Keratinocyte (primary cell): ENCODE data around the gene LRRC4C. TPM values are rescaled to one million over a fixed set of nuclear protein-coding genes. Genes with fewer than 3 reads are reported as not detected.

Experiments
- DNase-seq: peaks from one replicate; pipeline ENCODE4 v3.0.0-alpha.2; 2011; ENCODE audit warnings: low read depth, missing footprints, low spot score
- FAIRE-seq: peaks from 2 replicates; lab custom pipeline; 2011; peaks lifted over from hg19 to GRCh38; lab: Jason Lieb, UNC
- H2AFZ ChIP-seq: 2 replicates; pipeline ENCODE4 v1.6.0; 2012; ENCODE audit warnings: low read length, control low read depth, inconsistent platforms; ENCODE audit not compliant: control insufficient read depth
- H3K27ac ChIP-seq: 2 replicates; pipeline ENCODE4 v1.5.1; 2011; ENCODE audit warnings: low read length; ENCODE audit not compliant: control insufficient read depth, insufficient read depth
- H3K27me3 ChIP-seq: 3 replicates; pipeline ENCODE4 v1.6.0; 2011; ENCODE audit warnings: low read length; ENCODE audit not compliant: control insufficient read depth, insufficient read depth; ENCODE audit errors: extremely low read depth
- H3K36me3 ChIP-seq, 2 experiments: 2 replicates in 1 of 2; 3 replicates in 1 of 2; pipeline ENCODE4 v1.5.1; 2011; ENCODE audit warnings: low read length in 2 of 2, mild to moderate bottlenecking in 1 of 2; ENCODE audit not compliant: control insufficient read depth in 2 of 2, insufficient read depth in 2 of 2; ENCODE audit errors: extremely low read depth in 1 of 2
- H3K4me1 ChIP-seq: 3 replicates; pipeline ENCODE4 v1.5.1; 2011; ENCODE audit warnings: low read length; ENCODE audit not compliant: control insufficient read depth, insufficient read depth; ENCODE audit errors: extremely low read depth
- H3K4me2 ChIP-seq: 3 replicates; pipeline ENCODE4 v1.6.0; 2011; ENCODE audit warnings: low read depth, low read length; ENCODE audit not compliant: control insufficient read depth, insufficient read depth; ENCODE audit errors: extremely low read depth
- H3K4me3 ChIP-seq, 3 experiments: fragments of 200-600 bp in 1 of 3; sonication (generic) in 1 of 3; 2 replicates in 2 of 3; 3 replicates in 1 of 3; pipeline ENCODE4 v1.5.1; 2011 to 2016; ENCODE audit warnings: low read length in 3 of 3, mild to moderate bottlenecking in 3 of 3, control low read depth in 2 of 3, inconsistent platforms in 1 of 3, low read depth in 1 of 3, mixed read lengths in 1 of 3, mixed run types in 1 of 3, moderate library complexity in 1 of 3; ENCODE audit not compliant: control insufficient read depth in 2 of 3, insufficient read depth in 2 of 3; ENCODE audit errors: extremely low read depth in 1 of 3
- H3K79me2 ChIP-seq: 2 replicates; pipeline ENCODE4 v1.6.0; 2012; ENCODE audit warnings: low read length; ENCODE audit not compliant: control insufficient read depth, insufficient read depth
- H3K9ac ChIP-seq: 3 replicates; pipeline ENCODE4 v1.6.0; 2011; ENCODE audit warnings: low read length; ENCODE audit not compliant: control insufficient read depth, insufficient read depth; ENCODE audit errors: extremely low read depth
- H3K9me1 ChIP-seq: 3 replicates; pipeline ENCODE4 v1.6.0; 2011; ENCODE audit warnings: low read length; ENCODE audit not compliant: control insufficient read depth, insufficient read depth; ENCODE audit errors: extremely low read depth
- H3K9me3 ChIP-seq: 2 replicates; pipeline ENCODE4 v1.5.1; 2012; ENCODE audit warnings: low read depth, low read length; ENCODE audit not compliant: control insufficient read depth
- H4K20me1 ChIP-seq: 3 replicates; pipeline ENCODE4 v1.6.0; 2011; ENCODE audit warnings: low read length; ENCODE audit not compliant: control insufficient read depth, insufficient read depth; ENCODE audit errors: extremely low read depth
- EZH2 ChIP-seq: IDR thresholded peaks from one replicate; pipeline ENCODE4 v1.6.1; 2012; ENCODE audit warnings: inconsistent platforms, mild to moderate bottlenecking, low read length, moderate library complexity
- dilution Hi-C: fragments of 300-500 bp; cut with MboI; formaldehyde crosslinking; loops from one replicate; pipeline ENCODE4 v1.7.0; 2020; ENCODE audit warnings: low sequenced_read_pairs; ENCODE audit not compliant: extremely low pct_ligation_motif_present
- polyA plus RNA-seq, 5 experiments: library from polyadenylated mRNA; depleted of rRNA in 3 of 5; stranded (reverse) in 3 of 5; stranded (forward) in 1 of 5; unstranded in 1 of 5; fragments of >200 nt; gene quantifications; 1 replicate in 1 of 5; 2 replicates in 3 of 5; 3 replicates in 1 of 5; pipeline versions ENCODE4 v1.2.1 to v1.2.3, GENCODE V29; 2011 to 2012; ENCODE audit warnings: missing spikeins in 2 of 5, low read depth in 1 of 5, low replicate concordance in 1 of 5
- TF ChIP-seq, protein P1 (sequence below), 3 experiments: IDR thresholded peaks in 1 of 3; conservative IDR thresholded peaks in 1 of 3; optimal IDR thresholded peaks in 1 of 3; 2 replicates in 2 of 3; 3 replicates in 1 of 3; pipeline versions ENCODE3 to v1.5.1; 2011; ENCODE audit warnings: low read length in 3 of 3, mild to moderate bottlenecking in 3 of 3, moderate library complexity in 2 of 3, control low read depth in 1 of 3, inconsistent platforms in 1 of 3; ENCODE audit not compliant: insufficient read depth in 2 of 3; ENCODE audit errors: extremely low read depth in 1 of 3

LRRC4C gene
- polyA plus RNA-seq, 1 donor (not counting 4 experiments of a cell fraction or from before 2014, with no cell fraction given): not detected

DNA sequence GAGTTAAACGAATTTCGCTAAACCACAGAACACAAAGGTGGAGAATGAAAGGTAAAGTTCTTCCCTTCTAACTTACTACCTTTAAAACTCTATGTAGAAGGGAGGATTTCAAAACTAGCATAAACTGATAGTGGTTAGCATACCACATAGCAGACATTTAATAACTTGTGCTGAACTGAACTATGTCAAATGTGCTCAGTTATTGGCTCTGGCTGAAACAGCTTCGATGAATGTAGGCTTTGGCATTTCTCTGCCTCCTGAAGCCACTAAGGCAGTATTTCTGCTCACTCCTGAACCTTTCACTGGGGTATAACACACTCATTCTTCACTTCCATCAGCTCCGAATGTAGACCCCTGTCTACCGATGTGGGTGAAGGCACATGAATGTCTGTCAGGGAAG is 1188.1 kb downstream of the LRRC4C start:
- H3K36me3 ChIP-seq: no peaks in the 10 kb centered on the region
- H3K9ac ChIP-seq: no peak overlapping the region
- no peak overlapping the region for H2AFZ ChIP-seq
- H3K4me1 ChIP-seq: no peaks in the 10 kb centered on the region
- H4K20me1 ChIP-seq: no peaks in the 10 kb centered on the region
- TF ChIP-seq EZH2: no peak
- TF ChIP-seq, protein P1, sequence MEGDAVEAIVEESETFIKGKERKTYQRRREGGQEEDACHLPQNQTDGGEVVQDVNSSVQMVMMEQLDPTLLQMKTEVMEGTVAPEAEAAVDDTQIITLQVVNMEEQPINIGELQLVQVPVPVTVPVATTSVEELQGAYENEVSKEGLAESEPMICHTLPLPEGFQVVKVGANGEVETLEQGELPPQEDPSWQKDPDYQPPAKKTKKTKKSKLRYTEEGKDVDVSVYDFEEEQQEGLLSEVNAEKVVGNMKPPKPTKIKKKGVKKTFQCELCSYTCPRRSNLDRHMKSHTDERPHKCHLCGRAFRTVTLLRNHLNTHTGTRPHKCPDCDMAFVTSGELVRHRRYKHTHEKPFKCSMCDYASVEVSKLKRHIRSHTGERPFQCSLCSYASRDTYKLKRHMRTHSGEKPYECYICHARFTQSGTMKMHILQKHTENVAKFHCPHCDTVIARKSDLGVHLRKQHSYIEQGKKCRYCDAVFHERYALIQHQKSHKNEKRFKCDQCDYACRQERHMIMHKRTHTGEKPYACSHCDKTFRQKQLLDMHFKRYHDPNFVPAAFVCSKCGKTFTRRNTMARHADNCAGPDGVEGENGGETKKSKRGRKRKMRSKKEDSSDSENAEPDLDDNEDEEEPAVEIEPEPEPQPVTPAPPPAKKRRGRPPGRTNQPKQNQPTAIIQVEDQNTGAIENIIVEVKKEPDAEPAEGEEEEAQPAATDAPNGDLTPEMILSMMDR (optimal IDR thresholded peaks at IDR 0.05 in 1 of 3, IDR thresholded peaks at IDR 0.05 in 1 of 3, conservative IDR thresholded peaks at IDR 0.05 in 1 of 3; ENCODE audit: extremely low read depth in 1 of 3, insufficient read depth in 2 of 3, low read length in 3 of 3): no peak
- H3K9me1 ChIP-seq: no peaks in the 10 kb centered on the region
- dilution Hi-C loops: no loop called here
- no peak overlapping the region for H3K4me3 ChIP-seq
- H3K27me3 ChIP-seq: no peaks in the 10 kb centered on the region
- no peaks in the 10 kb centered on the region for H3K79me2 ChIP-seq
- H3K9me3 ChIP-seq: no peaks in the 10 kb centered on the region
- no peak for FAIRE-seq
- no peak overlapping the region for H3K27ac ChIP-seq
- no peak overlapping the region for H3K4me2 ChIP-seq
- DNase-seq: no peak

DNA sequence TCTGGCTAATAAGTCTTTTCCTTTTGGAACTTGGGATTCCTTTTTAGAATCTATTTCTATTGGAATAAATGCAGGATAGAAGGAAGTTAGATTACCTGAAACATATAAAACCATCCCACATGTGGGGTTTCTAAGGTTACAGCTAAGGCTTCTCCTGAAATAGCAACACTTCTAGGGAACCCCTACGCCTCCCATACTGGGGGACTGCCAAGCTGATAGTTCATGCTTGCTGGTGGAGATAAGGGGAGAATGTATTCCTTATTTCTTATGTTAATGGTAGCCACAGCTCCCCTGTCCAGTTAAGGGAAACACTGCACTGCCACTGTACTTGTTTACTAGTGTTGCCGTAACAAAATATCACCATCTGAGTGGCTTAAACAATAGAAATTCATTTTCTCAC is 1189.6 kb downstream of the LRRC4C start:
- no peak overlapping the region for H3K9ac ChIP-seq
- H3K4me1 ChIP-seq: no peaks in the 10 kb centered on the region
- H3K36me3 ChIP-seq: no peaks in the 10 kb centered on the region
- no peak overlapping the region for H2AFZ ChIP-seq
- dilution Hi-C loops: no loop called here
- H3K79me2 ChIP-seq: no peaks in the 10 kb centered on the region
- FAIRE-seq: no peak
- H3K27me3 ChIP-seq: no peaks in the 10 kb centered on the region
- no peaks in the 10 kb centered on the region for H4K20me1 ChIP-seq
- TF ChIP-seq, protein P1 (optimal IDR thresholded peaks at IDR 0.05 in 1 of 3, IDR thresholded peaks at IDR 0.05 in 1 of 3, conservative IDR thresholded peaks at IDR 0.05 in 1 of 3; ENCODE audit: extremely low read depth in 1 of 3, insufficient read depth in 2 of 3, low read length in 3 of 3): no peak
- TF ChIP-seq EZH2: no peak
- H3K4me3 ChIP-seq: no peak overlapping the region
- no peaks in the 10 kb centered on the region for H3K9me3 ChIP-seq
- H3K4me2 ChIP-seq: no peak overlapping the region
- H3K27ac ChIP-seq: no peak overlapping the region
- no peaks in the 10 kb centered on the region for H3K9me1 ChIP-seq
- no peak for DNase-seq
